SK-N-SH treated with all-trans-retinoic acid at 6 μM for 48 hours (cell line): ENCODE measurements around the gene TAMALIN.

ENCODE experiments used
- ATAC-seq: fragments of 200-7000 bp; cut with Tn5 transposase; 3 replicates; pipeline ENCODE4 v1.9.1; 2020; ENCODE audit warnings: mild to moderate bottlenecking, moderate library complexity
- ARNTL ChIP-seq: fragments of 450-650 bp; formaldehyde crosslinking; IDR thresholded peaks from 2 replicates; pipeline ENCODE4 v1.5.0; 2020; ENCODE audit warnings: low read depth, mild to moderate bottlenecking, moderate library complexity, borderline replicate concordance
- BACH2 ChIP-seq: fragments of 250-450 bp; sonication (Bioruptor Pico); IDR thresholded peaks from 2 replicates; pipeline ENCODE4 v1.9.0; 2021; ENCODE audit warnings: mild to moderate bottlenecking, borderline replicate concordance
- CSDC2 ChIP-seq: fragments of 250-450 bp; sonication (Bioruptor Pico); IDR thresholded peaks from 2 replicates; pipeline ENCODE4 v1.5.0; 2020; ENCODE audit warnings: mild to moderate bottlenecking, moderate library complexity
- ESRRG ChIP-seq: fragments of 250-450 bp; sonication (Bioruptor Pico); IDR thresholded peaks from 2 replicates; pipeline ENCODE4 v1.6.1; 2021; ENCODE audit warnings: mild to moderate bottlenecking
- GLIS3 ChIP-seq: fragments of 250-450 bp; sonication (Bioruptor Pico); IDR thresholded peaks from 2 replicates; pipeline ENCODE4 v1.5.0; 2020; ENCODE audit warnings: mild to moderate bottlenecking, moderate library complexity
- ISL1 ChIP-seq: fragments of 250-450 bp; sonication (Bioruptor Pico); IDR thresholded peaks from 2 replicates; pipeline ENCODE4 v2.1.2; 2022; ENCODE audit warnings: mild to moderate bottlenecking, moderate library complexity
- OSR1 ChIP-seq: fragments of 250-450 bp; sonication (Bioruptor Pico); IDR thresholded peaks from 2 replicates; pipeline ENCODE4 v1.8.0; 2022; ENCODE audit warnings: moderate library complexity, mild to moderate bottlenecking, inconsistent platforms
- PPARA ChIP-seq: fragments of 250-450 bp; sonication (Bioruptor Pico); IDR thresholded peaks from 2 replicates; pipeline ENCODE4 v1.5.0; 2020; ENCODE audit warnings: mild to moderate bottlenecking, borderline replicate concordance
- RARB ChIP-seq: fragments of 250-450 bp; sonication (Bioruptor Pico); IDR thresholded peaks from 2 replicates; pipeline ENCODE4 v1.8.0; 2021; ENCODE audit warnings: mild to moderate bottlenecking, moderate library complexity
- TCF4 ChIP-seq: fragments of 250-450 bp; sonication (Bioruptor Pico); IDR thresholded peaks from 2 replicates; pipeline ENCODE4 v1.8.0; 2021; ENCODE audit warnings: mild to moderate bottlenecking, moderate library complexity, borderline replicate concordance
- TOX ChIP-seq: fragments of 250-450 bp; sonication (Bioruptor Pico); IDR thresholded peaks from 2 replicates; pipeline ENCODE4 v1.8.0; 2021; ENCODE audit warnings: mild to moderate bottlenecking, moderate library complexity, borderline replicate concordance
- ZC3H10 ChIP-seq: fragments of 250-450 bp; sonication (Bioruptor Pico); IDR thresholded peaks from 2 replicates; pipeline ENCODE4 v1.5.1; 2021; ENCODE audit warnings: mild to moderate bottlenecking, moderate library complexity
- ZFP3 ChIP-seq: fragments of 250-450 bp; sonication (Bioruptor Pico); IDR thresholded peaks from 2 replicates; pipeline ENCODE4 v1.5.0; 2020; ENCODE audit warnings: mild to moderate bottlenecking, moderate library complexity
- ZFP30 ChIP-seq: fragments of 450-650 bp; formaldehyde crosslinking; IDR thresholded peaks from 2 replicates; pipeline ENCODE4 v1.5.0; 2022; ENCODE audit warnings: mild to moderate bottlenecking, moderate library complexity
- ZNF565 ChIP-seq: fragments of 450-650 bp; formaldehyde crosslinking; conservative IDR thresholded peaks from 2 replicates; pipeline ENCODE4 v1.5.0; 2020; ENCODE audit warnings: low read depth, mild to moderate bottlenecking, moderate library complexity
- TF ChIP-seq, protein P1 (sequence below): fragments of 250-450 bp; sonication (Bioruptor Pico); IDR thresholded peaks from 2 replicates; pipeline ENCODE4 v1.8.0; 2020; ENCODE audit warnings: mild to moderate bottlenecking, moderate library complexity, borderline replicate concordance
- TF ChIP-seq, protein P2 (sequence below): fragments of 250-450 bp; sonication (Bioruptor Pico); IDR thresholded peaks from 2 replicates; pipeline ENCODE4 v1.5.0; 2020; ENCODE audit warnings: mild to moderate bottlenecking, moderate library complexity
- TF ChIP-seq, protein P3 (sequence below): fragments of 250-450 bp; sonication (Bioruptor Pico); IDR thresholded peaks from 2 replicates; pipeline ENCODE4 v1.5.1; 2020; ENCODE audit warnings: low read depth, mild to moderate bottlenecking, moderate library complexity
- TF ChIP-seq, protein P4 (sequence below): fragments of 250-450 bp; sonication (Bioruptor Pico); IDR thresholded peaks from 2 replicates; pipeline ENCODE4 v1.8.0; 2021; ENCODE audit warnings: low read depth, mild to moderate bottlenecking, moderate library complexity, borderline replicate concordance

The TAMALIN gene

DNA sequence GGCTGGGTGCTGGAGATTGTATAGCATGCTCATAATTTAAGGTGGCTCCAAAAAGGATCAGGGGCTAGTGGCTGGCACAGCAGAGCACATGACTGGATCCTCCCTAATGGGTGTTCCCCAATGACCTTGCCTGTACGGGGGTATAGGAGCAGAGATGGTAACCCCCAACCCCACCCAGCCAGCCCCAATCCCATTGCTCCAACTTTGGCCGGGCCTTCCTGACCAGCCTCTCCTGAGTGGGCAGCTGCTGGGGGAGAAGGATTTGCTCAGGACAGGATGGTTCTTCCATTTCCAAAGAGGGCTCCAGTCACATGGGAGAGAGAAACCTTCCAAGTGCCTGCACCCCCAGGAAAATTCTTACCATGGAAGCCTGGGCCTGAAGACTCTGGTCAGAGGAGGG, 29.2 kb downstream of the TAMALIN start:
- TF ChIP-seq ZNF565 (CRISPR knock-in tag) (no peak), ISL1 (CRISPR knock-in tag) (no peak), ESRRG (CRISPR knock-in tag) (no peak), TOX (CRISPR knock-in tag) (no peak), BACH2 (CRISPR knock-in tag) (no peak)
- TF ChIP-seq, protein P1, sequence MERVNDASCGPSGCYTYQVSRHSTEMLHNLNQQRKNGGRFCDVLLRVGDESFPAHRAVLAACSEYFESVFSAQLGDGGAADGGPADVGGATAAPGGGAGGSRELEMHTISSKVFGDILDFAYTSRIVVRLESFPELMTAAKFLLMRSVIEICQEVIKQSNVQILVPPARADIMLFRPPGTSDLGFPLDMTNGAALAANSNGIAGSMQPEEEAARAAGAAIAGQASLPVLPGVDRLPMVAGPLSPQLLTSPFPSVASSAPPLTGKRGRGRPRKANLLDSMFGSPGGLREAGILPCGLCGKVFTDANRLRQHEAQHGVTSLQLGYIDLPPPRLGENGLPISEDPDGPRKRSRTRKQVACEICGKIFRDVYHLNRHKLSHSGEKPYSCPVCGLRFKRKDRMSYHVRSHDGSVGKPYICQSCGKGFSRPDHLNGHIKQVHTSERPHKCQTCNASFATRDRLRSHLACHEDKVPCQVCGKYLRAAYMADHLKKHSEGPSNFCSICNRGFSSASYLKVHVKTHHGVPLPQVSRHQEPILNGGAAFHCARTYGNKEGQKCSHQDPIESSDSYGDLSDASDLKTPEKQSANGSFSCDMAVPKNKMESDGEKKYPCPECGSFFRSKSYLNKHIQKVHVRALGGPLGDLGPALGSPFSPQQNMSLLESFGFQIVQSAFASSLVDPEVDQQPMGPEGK, result no peak
- ATAC-seq, result no peak

DNA sequence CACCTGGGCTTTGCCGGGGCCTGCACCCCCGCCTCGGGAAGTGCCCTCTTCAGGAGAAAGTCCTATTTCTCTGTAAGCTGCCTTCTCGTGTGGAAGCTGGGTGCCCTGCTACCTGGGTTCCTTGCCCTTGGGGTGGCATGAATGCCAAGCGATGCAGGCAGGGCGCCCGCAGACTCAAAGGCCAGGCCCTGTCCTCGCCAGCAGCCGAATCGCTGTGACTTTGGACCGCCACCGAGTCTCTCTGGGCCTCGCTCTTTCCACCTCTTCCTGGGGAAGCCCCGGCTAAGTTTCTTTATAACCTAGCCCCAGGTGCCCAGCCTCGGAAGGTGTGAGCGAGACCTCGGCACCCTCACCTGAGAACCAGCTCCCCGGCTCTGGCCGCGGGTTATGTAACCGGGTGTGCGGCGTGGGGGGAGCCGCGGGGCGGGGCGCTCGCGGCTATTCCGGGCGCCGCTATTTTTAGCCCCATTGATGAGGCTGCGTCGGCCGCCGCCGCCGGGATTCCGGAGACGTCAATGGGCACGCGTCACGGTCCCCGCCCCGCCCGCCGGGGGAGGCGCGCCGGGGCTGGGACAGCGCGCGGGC, 29.9 kb downstream of the TAMALIN start:
- ATAC-seq, result peak; percentile 22
- TF ChIP-seq, protein P2, sequence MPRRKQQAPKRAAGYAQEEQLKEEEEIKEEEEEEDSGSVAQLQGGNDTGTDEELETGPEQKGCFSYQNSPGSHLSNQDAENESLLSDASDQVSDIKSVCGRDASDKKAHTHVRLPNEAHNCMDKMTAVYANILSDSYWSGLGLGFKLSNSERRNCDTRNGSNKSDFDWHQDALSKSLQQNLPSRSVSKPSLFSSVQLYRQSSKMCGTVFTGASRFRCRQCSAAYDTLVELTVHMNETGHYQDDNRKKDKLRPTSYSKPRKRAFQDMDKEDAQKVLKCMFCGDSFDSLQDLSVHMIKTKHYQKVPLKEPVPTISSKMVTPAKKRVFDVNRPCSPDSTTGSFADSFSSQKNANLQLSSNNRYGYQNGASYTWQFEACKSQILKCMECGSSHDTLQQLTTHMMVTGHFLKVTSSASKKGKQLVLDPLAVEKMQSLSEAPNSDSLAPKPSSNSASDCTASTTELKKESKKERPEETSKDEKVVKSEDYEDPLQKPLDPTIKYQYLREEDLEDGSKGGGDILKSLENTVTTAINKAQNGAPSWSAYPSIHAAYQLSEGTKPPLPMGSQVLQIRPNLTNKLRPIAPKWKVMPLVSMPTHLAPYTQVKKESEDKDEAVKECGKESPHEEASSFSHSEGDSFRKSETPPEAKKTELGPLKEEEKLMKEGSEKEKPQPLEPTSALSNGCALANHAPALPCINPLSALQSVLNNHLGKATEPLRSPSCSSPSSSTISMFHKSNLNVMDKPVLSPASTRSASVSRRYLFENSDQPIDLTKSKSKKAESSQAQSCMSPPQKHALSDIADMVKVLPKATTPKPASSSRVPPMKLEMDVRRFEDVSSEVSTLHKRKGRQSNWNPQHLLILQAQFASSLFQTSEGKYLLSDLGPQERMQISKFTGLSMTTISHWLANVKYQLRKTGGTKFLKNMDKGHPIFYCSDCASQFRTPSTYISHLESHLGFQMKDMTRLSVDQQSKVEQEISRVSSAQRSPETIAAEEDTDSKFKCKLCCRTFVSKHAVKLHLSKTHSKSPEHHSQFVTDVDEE (CRISPR knock-in tag), result peak; percentile 35; the same call in 1 of the 2 replicates
- TF ChIP-seq RARB (CRISPR knock-in tag) (no peak), ZFP30 (CRISPR knock-in tag) (no peak), BACH2 (CRISPR knock-in tag) (no peak), ISL1 (CRISPR knock-in tag) (no peak), PPARA (CRISPR knock-in tag) (no peak), ZNF565 (CRISPR knock-in tag) (no peak), ZC3H10 (CRISPR knock-in tag) (no peak), TCF4 (no peak), GLIS3 (CRISPR knock-in tag) (no peak), ZFP3 (CRISPR knock-in tag) (0 out of 2 replicates have a peak, but pooled peaks have one; percentile 22), ARNTL (CRISPR knock-in tag) (no peak), ESRRG (CRISPR knock-in tag) (no peak), OSR1 (CRISPR knock-in tag) (no peak), TOX (CRISPR knock-in tag) (no peak)
- TF ChIP-seq, protein P1, result peak; percentile 71; the same call in 1 of the 2 replicates
- TF ChIP-seq, protein P3, sequence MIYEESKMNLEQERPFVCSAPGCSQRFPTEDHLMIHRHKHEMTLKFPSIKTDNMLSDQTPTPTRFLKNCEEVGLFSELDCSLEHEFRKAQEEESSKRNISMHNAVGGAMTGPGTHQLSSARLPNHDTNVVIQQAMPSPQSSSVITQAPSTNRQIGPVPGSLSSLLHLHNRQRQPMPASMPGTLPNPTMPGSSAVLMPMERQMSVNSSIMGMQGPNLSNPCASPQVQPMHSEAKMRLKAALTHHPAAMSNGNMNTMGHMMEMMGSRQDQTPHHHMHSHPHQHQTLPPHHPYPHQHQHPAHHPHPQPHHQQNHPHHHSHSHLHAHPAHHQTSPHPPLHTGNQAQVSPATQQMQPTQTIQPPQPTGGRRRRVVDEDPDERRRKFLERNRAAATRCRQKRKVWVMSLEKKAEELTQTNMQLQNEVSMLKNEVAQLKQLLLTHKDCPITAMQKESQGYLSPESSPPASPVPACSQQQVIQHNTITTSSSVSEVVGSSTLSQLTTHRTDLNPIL (CRISPR knock-in tag), result no peak

DNA sequence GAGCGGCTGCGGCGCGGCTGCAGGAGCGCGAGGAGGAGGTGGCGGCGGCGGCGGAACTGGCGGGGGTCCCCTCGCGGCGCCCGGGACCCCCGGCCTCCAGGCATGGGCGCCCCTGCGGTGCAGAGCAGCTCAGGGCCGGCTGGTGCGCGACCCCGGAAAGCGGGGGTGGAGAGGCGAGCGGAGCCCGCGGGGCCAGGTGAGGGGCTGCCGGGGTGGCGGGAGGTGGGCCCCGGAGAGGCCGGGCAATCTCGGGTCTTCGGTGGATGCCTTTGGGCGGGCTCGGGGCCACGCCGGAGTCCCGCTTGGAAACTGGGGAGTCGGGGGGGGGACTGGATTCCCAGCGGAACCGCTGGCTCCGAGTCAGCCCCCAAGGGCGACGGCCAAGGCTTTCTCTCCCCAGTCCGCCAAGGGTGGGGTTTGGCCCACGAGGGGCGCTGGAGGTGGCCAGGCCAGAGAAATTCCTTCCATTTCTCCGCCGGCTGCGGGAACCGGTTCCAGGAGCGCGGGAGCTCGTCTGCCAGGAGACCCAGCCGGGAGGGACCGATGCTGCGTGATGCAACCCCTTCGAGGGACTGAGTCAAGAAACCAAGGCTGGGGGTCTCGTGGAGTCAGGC, 30.6 kb downstream of the TAMALIN start:
- 0 out of 3 replicates have a peak, but pooled peaks have one; percentile 6 for ATAC-seq
- TF ChIP-seq ISL1 (CRISPR knock-in tag), result no peak
- no peak for TF ChIP-seq ZFP30 (CRISPR knock-in tag)
- TF ChIP-seq ESRRG (CRISPR knock-in tag), result peak; percentile 33; the same call in 1 of the 2 replicates
- TF ChIP-seq, protein P2 (CRISPR knock-in tag), result no peak
- TF ChIP-seq TOX (CRISPR knock-in tag), result no peak
- TF ChIP-seq ZFP3 (CRISPR knock-in tag), result peak; percentile 32; the same call in 1 of the 2 replicates
- TF ChIP-seq, protein P1, result peak; percentile 50; the same call in 1 of the 2 replicates
- no peak for TF ChIP-seq CSDC2 (CRISPR knock-in tag)
- TF ChIP-seq, protein P4, sequence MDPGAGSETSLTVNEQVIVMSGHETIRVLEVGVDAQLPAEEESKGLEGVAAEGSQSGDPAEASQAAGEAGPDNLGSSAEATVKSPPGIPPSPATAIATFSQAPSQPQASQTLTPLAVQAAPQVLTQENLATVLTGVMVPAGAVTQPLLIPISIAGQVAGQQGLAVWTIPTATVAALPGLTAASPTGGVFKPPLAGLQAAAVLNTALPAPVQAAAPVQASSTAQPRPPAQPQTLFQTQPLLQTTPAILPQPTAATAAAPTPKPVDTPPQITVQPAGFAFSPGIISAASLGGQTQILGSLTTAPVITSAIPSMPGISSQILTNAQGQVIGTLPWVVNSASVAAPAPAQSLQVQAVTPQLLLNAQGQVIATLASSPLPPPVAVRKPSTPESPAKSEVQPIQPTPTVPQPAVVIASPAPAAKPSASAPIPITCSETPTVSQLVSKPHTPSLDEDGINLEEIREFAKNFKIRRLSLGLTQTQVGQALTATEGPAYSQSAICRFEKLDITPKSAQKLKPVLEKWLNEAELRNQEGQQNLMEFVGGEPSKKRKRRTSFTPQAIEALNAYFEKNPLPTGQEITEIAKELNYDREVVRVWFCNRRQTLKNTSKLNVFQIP (CRISPR knock-in tag), result no peak
